PC-9 (cell line): ENCODE results near the gene SLC25A21.
A peak's percentile ranks its signal among the peaks of the same experiment; 100 is the strongest.

ENCODE experiments used
- CTCF ChIP-seq: fragments of 200-600 bp; sonication (generic); conservative IDR thresholded peaks from 2 replicates; pipeline ENCODE4 v1.6.1; 2017; ENCODE audit warnings: mixed run types, antibody characterized with exemption, mild to moderate bottlenecking, moderate library complexity
- EZH2 ChIP-seq: fragments of 200-600 bp; sonication (generic); IDR thresholded peaks from 2 replicates; pipeline ENCODE4 v1.8.0; 2017; ENCODE audit warnings: antibody characterized with exemption, low read depth

GRCh38 chr14:36942522-36943245 is 229.7 kb downstream of the SLC25A21 start:
- TF ChIP-seq CTCF = peak; percentile 10; the same call in 1 of the 2 replicates
- TF ChIP-seq EZH2 = no peak
